Stimulated activated memory B cell treated with anti-CD40 and anti-IgM and Interleukin-4, amounts not matched to agents 10 μg/mL and 1 μg/mL and 100 μg/mL, for 72 hours (primary cell): ENCODE results near the gene CCDC127.
"Not testable (repeated sequence)": the region's sequence is repeated elsewhere in the genome, so short reads cannot be mapped to it uniquely, and the experiment has no call there.

Experiments used
- ATAC-seq: fragments of 150-1000 bp; cut with Tn5 transposase; 2 replicates; pipeline ENCODE4 v1.10.0; 2021
- H3K27ac Mint-ChIP-seq: one replicate; pipeline ENCODE4 v1.8.0; 2022; ENCODE audit warnings: mild to moderate bottlenecking, mixed read lengths
- H3K27me3 Mint-ChIP-seq: one replicate; pipeline ENCODE4 v1.8.0; 2022; ENCODE audit warnings: mixed read lengths
- H3K36me3 Mint-ChIP-seq: one replicate; pipeline ENCODE4 v1.8.0; 2022; ENCODE audit warnings: mixed read lengths
- H3K4me1 Mint-ChIP-seq: one replicate; pipeline ENCODE4 v1.8.0; 2022; ENCODE audit warnings: mixed read lengths
- H3K4me3 Mint-ChIP-seq: one replicate; pipeline ENCODE4 v1.8.0; 2022; ENCODE audit warnings: mild to moderate bottlenecking, moderate library complexity, mixed read lengths
- H3K9me3 Mint-ChIP-seq: one replicate; pipeline ENCODE4 v1.8.0; 2022; ENCODE audit warnings: mixed read lengths

CCDC127 gene, protein sequence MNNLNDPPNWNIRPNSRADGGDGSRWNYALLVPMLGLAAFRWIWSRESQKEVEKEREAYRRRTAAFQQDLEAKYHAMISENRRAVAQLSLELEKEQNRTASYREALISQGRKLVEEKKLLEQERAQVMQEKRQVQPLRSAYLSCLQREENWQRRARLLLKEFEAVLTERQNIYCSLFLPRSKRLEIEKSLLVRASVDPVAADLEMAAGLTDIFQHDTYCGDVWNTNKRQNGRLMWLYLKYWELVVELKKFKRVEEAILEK

GRCh38 chr5:217494-218456, at the start of gene CCDC127, which contains the start of gene SDHA:
Gene CCDC127 (minus strand): TSS chr5:218153. CDS start chr5:216849, 1,304 bp downstream.
Gene SDHA (plus strand): TSS chr5:218320. CDS start chr5:218356, 36 bp downstream.
- Mint-ChIP-seq H3K4me1 (peaks cover 75% of the 10 kb centered on the region), H3K36me3 (peaks cover 20% of the 10 kb centered on the region), H3K4me3 (peak within 1 kb of the TSS; percentile 91), H3K27ac (peak within 1 kb of the TSS; percentile 89)
- peak; percentile 93 for ATAC-seq
- not testable (repeated sequence) for H3K9me3 Mint-ChIP-seq, H3K27me3 Mint-ChIP-seq

- peaks cover 22% of the 10 kb centered on the region for H3K36me3 Mint-ChIP-seq
- ATAC-seq = no peak
- no peaks in the 10 kb centered on the region for H3K27me3 Mint-ChIP-seq
- H3K9me3 Mint-ChIP-seq = no peaks in the 10 kb centered on the region
- peaks cover 16% of the 10 kb centered on the region for H3K4me1 Mint-ChIP-seq
- H3K4me3 Mint-ChIP-seq = no peak overlapping the region
- H3K27ac Mint-ChIP-seq = no peak overlapping the region
Measured at GRCh38 chr5:267716-268115, 49.8 kb upstream of the CCDC127 start.

DNA sequence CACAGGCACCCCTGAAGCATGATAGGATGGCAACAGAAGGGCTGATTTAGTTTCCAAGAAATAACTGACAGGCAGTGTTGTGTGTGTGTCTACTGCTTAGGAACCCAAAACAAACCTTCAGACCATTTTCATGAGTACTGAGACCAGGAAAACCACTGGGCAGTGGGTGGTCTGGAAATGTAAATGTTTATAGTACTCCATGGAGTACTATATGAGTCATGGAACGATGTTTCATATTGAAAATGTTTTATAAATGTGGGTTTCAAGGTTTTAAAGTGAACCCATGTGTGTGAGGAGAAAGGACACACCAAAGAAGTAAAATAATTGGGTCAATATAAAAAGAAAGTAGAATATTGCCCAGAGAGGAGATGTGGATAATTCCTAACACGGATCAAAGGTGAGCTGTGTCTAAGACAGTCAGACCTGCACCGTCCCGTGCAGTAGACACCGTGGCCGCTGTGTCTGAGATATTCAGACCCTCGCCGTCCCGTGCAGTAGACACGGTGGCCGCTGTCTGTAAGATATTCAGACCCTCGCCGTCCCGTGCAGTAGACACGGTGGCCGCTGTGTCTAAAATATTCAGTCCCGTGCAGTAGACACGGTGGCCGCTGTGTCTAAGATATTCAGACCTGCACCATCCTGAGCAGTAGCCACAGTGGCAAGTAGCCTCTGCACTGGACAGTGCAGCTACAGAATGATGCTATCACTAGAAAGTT, 48.5 kb upstream of the CCDC127 start:
- H3K27me3 Mint-ChIP-seq, ATAC-seq, H3K9me3 Mint-ChIP-seq, H3K27ac Mint-ChIP-seq, H3K4me1 Mint-ChIP-seq, H3K4me3 Mint-ChIP-seq: not testable (repeated sequence)
- H3K36me3 Mint-ChIP-seq = peaks cover 26% of the 10 kb centered on the region

DNA sequence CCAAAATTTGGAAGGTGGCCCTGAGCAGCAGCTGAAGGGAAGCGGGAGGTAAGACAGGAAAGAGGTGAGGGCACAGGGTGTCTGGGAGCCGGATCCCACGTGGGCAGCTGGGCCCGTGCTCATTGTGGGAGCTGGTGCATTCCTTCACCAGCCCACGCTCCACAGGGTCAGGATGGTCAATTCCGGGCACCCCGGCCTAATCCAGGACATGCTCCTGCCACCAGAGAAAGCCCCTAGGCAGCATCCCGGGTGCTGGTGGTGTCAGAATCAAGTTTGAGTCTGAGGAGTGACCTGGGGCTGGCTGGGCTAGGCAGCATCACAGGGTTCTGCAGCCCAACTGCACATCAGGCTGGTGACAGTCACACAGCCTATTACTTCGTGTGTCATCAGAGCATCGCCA, 46.4 kb upstream of the CCDC127 start:
- Mint-ChIP-seq H3K27ac (no peak overlapping the region), H3K4me3 (no peak overlapping the region), H3K27me3 (no peaks in the 10 kb centered on the region), H3K36me3 (peaks cover 28% of the 10 kb centered on the region), H3K9me3 (peaks cover 2% of the 10 kb centered on the region), H3K4me1 (no peaks in the 10 kb centered on the region)
- ATAC-seq = no peak

DNA sequence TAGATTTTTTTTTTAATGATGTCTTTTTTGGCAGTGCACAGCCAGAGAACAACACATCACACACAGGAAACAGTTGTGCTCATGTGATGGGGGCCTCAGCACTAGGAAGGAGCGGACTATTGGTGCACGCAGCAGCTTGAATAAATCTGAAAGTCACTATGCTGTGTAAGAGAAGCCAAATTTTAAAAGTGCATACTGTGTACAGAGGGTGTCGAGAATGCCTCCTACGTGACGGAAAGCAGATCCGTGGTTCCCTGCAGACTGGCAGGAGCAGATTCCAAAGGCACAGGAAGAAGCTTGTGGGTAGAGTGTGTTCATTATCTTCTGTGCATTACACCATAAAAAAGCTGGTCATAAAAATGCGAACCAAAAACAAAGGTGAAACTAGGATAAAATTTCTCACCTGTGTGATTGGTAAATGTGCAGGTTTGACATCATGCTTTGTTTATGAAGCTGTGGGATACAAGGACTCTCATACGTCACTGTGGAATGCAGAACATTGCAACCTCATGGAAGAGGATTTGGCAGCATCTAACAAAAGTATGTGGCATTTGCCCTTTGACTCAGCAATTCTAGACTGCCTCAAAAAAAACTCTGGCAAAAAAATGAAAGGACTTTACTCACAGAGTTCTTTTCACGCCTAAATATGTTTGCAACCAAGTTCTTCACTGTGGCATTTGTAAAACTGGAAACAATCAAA, 45.5 kb upstream of the CCDC127 start:
- H3K4me3 Mint-ChIP-seq, H3K4me1 Mint-ChIP-seq, ATAC-seq, H3K27ac Mint-ChIP-seq, H3K27me3 Mint-ChIP-seq, H3K9me3 Mint-ChIP-seq: not testable (repeated sequence)
- peaks cover 37% of the 10 kb centered on the region for H3K36me3 Mint-ChIP-seq

DNA sequence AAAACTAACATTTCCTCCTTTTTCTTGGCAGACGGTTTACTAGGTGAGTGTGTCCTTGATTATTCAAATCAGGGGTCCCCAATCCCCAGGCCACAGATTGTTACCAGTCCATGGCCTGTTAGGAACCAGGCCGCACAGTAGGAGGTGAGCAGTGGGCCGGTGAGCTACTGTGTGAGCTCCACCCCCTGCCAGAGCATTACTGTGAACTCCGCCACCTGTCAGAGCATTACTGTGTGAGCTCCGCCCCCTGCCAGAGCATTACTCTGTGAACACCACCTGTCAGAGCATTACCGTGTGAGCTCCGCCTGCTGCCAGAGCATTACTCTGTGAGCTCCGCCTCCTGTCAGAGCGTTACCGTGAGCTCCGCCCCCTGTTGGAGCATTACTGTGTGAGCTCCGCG, 39.2 kb upstream of the CCDC127 start:
- peaks cover 7% of the 10 kb centered on the region for H3K4me1 Mint-ChIP-seq
- H3K27me3 Mint-ChIP-seq = no peaks in the 10 kb centered on the region
- ATAC-seq = no peak
- peaks cover 10% of the 10 kb centered on the region for H3K9me3 Mint-ChIP-seq
- no peak overlapping the region for H3K4me3 Mint-ChIP-seq
- H3K27ac Mint-ChIP-seq = no peak overlapping the region
- peaks cover 64% of the 10 kb centered on the region for H3K36me3 Mint-ChIP-seq

DNA sequence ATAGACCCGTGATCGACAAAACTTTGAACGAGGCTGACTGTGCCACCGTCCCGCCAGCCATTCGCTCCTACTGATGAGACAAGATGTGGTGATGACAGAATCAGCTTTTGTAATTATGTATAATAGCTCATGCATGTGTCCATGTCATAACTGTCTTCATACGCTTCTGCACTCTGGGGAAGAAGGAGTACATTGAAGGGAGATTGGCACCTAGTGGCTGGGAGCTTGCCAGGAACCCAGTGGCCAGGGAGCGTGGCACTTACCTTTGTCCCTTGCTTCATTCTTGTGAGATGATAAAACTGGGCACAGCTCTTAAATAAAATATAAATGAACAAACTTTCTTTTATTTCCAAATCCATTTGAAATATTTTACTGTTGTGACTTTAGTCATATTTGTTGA, 38.4 kb upstream of the CCDC127 start:
- not testable (repeated sequence) for H3K4me3 Mint-ChIP-seq, H3K27me3 Mint-ChIP-seq, H3K27ac Mint-ChIP-seq, H3K9me3 Mint-ChIP-seq, H3K4me1 Mint-ChIP-seq, ATAC-seq
- H3K36me3 Mint-ChIP-seq = peaks cover 57% of the 10 kb centered on the region

DNA sequence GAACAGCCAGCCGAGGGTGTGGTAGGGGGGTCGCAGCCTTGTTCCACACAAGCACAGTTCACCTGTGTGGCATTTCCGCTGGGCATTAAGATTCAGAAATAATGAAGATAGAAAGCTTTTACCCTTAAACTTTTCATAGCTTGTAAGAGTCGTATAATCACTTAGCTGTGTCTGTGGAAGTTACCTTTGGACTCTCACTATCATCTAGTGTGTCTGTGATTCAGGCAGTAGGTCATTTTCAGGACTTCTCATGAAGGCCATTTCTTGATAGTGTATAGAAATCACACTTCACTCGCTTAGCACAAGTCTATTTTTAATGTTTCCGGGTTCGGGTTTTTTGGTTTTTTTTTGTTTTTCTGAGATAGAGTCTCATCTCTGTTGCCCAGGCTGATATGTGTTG, 37.2 kb upstream of the CCDC127 start:
- H3K27ac Mint-ChIP-seq, ATAC-seq, H3K27me3 Mint-ChIP-seq, H3K4me3 Mint-ChIP-seq, H3K4me1 Mint-ChIP-seq, H3K9me3 Mint-ChIP-seq: not testable (repeated sequence)
- H3K36me3 Mint-ChIP-seq = peaks cover 58% of the 10 kb centered on the region

DNA sequence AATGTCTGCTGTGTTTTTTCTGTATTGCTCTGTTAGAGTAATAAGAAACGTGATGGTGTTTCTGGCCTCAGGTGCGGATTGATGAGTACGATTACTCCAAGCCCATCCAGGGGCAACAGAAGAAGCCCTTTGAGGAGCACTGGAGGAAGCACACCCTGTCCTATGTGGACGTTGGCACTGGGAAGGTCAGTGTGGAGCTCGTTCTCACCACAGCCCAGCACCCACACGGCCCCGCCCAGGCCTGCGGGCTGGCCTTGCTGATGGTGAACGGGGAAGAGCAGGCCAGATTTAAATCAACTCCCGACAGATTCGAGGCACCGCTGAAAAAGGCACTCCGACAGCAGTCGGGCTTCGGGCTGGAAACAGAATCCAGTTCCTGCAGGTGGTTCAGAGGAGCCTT, 36.4 kb upstream of the CCDC127 start:
- peaks cover 62% of the 10 kb centered on the region for H3K36me3 Mint-ChIP-seq
- H3K27ac Mint-ChIP-seq, H3K9me3 Mint-ChIP-seq, H3K4me3 Mint-ChIP-seq, H3K27me3 Mint-ChIP-seq, H3K4me1 Mint-ChIP-seq, ATAC-seq: not testable (repeated sequence)

GRCh38 chr5:252546-252945, 34.6 kb upstream of the CCDC127 start:
- peaks cover 7% of the 10 kb centered on the region for H3K4me1 Mint-ChIP-seq
- H3K27me3 Mint-ChIP-seq = no peaks in the 10 kb centered on the region
- H3K4me3 Mint-ChIP-seq = no peak overlapping the region
- peaks cover 58% of the 10 kb centered on the region for H3K36me3 Mint-ChIP-seq
- H3K27ac Mint-ChIP-seq = peak overlapping the region; percentile 68
- ATAC-seq = no peak
- H3K9me3 Mint-ChIP-seq = no peaks in the 10 kb centered on the region

GRCh38 chr5:251975-252374, 34.0 kb upstream of the CCDC127 start:
- peak overlapping the region; percentile 68 for H3K27ac Mint-ChIP-seq
- H3K9me3 Mint-ChIP-seq, H3K27me3 Mint-ChIP-seq, ATAC-seq, H3K4me1 Mint-ChIP-seq, H3K4me3 Mint-ChIP-seq: not testable (repeated sequence)
- H3K36me3 Mint-ChIP-seq = peaks cover 58% of the 10 kb centered on the region

GRCh38 chr5:251538-251937, 33.6 kb upstream of the CCDC127 start:
- not testable (repeated sequence) for H3K27me3 Mint-ChIP-seq, H3K4me1 Mint-ChIP-seq, H3K27ac Mint-ChIP-seq, H3K4me3 Mint-ChIP-seq, H3K9me3 Mint-ChIP-seq, ATAC-seq
- peaks cover 58% of the 10 kb centered on the region for H3K36me3 Mint-ChIP-seq

DNA sequence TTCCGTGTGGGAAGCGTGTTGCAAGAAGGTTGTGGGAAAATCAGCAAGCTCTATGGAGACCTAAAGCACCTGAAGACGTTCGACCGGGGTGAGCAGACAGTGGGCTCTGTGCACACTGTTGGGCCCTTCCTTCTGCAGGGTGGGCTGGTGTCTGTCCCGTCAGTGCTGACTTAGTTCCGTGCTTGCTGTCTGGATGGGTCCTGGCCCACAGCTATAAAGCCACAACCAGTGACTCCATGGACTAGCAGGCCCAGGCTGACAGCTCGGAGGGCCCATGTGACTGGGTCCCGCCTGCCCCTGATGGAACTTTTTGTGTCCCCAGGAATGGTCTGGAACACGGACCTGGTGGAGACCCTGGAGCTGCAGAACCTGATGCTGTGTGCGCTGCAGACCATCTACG, 33.1 kb upstream of the CCDC127 start:
- ATAC-seq, H3K4me3 Mint-ChIP-seq, H3K27ac Mint-ChIP-seq, H3K9me3 Mint-ChIP-seq, H3K27me3 Mint-ChIP-seq, H3K4me1 Mint-ChIP-seq: not testable (repeated sequence)
- H3K36me3 Mint-ChIP-seq = peaks cover 58% of the 10 kb centered on the region

- H3K4me3 Mint-ChIP-seq, H3K4me1 Mint-ChIP-seq, H3K27me3 Mint-ChIP-seq, H3K27ac Mint-ChIP-seq, H3K9me3 Mint-ChIP-seq, ATAC-seq: not testable (repeated sequence)
- peaks cover 60% of the 10 kb centered on the region for H3K36me3 Mint-ChIP-seq
Measured at GRCh38 chr5:250396-250795, 32.4 kb upstream of the CCDC127 start.

GRCh38 chr5:245717-246116, 27.8 kb upstream of the CCDC127 start:
- peaks cover 76% of the 10 kb centered on the region for H3K36me3 Mint-ChIP-seq
- not testable (repeated sequence) for H3K9me3 Mint-ChIP-seq, ATAC-seq, H3K27me3 Mint-ChIP-seq, H3K27ac Mint-ChIP-seq, H3K4me3 Mint-ChIP-seq, H3K4me1 Mint-ChIP-seq
